Ovary (tissue), 3 donors: Measurements from ENCODE around the gene MGAT5.

Experiments used
- CTCF ChIP-seq, 3 donors: fragments of 450-650 bp in 2 of 3; fragments of 200-600 bp in 1 of 3; IDR thresholded peaks; one replicate each; pipeline versions ENCODE4 v1.5.1 to v1.8.0; 2016 to 2022; ENCODE audit warnings: antibody characterized with exemption in 3 of 3, mild to moderate bottlenecking in 1 of 3
- EP300 ChIP-seq: sonication (generic); formaldehyde crosslinking; IDR thresholded peaks from one replicate; pipeline ENCODE4 v1.6.1; 2017; ENCODE audit warnings: antibody characterized with exemption
- POLR2A ChIP-seq: fragments of 450-650 bp; IDR thresholded peaks from one replicate; pipeline ENCODE4 v1.6.1; 2017; ENCODE audit warnings: antibody characterized with exemption, mild to moderate bottlenecking, moderate library complexity
- donor health status: DM: no; HTN: no; CAD: no.

DNA sequence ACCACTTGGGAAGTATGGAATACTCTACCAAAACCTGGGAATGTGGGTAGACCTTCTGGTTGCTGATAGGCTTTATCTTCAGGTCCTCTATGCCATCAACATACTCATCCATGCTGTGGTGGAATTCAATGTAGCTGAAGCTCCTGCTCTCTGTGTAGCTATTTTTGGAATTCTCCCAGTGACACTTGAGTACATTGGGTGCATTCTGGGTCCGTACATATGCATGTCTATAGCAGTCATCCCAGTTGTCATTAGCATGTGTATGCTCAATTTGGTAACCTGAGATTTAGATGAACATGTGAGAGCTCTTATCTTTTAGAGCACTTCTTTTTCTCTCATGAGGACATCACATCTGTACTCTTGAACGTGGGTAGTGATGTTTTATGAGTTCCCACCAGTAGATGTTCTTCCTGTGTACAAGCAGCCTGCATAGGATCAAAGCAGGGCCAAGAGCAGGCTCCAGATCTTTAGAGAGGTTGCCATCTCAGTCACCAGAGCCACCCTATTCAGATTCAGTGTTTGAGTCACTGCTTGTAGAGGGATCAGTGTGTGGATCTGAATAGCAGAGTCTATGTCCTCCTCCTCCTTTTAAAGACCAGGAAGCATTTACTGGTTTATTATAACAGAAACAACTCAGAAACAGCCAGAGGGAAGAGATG is 65.9 kb downstream of the MGAT5 start:
- no peak for TF ChIP-seq POLR2A
- no peak for TF ChIP-seq CTCF (IDR thresholded peaks at IDR 0.05)
- no peak for TF ChIP-seq EP300
